PFSK-1 (cell line): ENCODE data around the gene SPEG.

Source experiments
- POLR2AphosphoS5 ChIP-seq: IDR thresholded peaks from 2 replicates; pipeline ENCODE4 v1.6.1; 2012; ENCODE audit warnings: low read depth, mild to moderate bottlenecking, control low read depth, low read length, moderate library complexity
- REST ChIP-seq, 2 experiments: IDR thresholded peaks; 2 replicates each; pipeline versions ENCODE4 v1.6.1 to v1.8.0; 2011 to 2012; ENCODE audit warnings: low read depth in 2 of 2, low read length in 2 of 2, control low read depth in 1 of 2, inconsistent platforms in 1 of 2, mild to moderate bottlenecking in 1 of 2, moderate library complexity in 1 of 2; ENCODE audit not compliant: insufficient read depth in 1 of 2
- SIN3A ChIP-seq: IDR thresholded peaks from 2 replicates; pipeline ENCODE4 v1.6.1; 2012; ENCODE audit warnings: mild to moderate bottlenecking, low read length, moderate library complexity, borderline replicate concordance; ENCODE audit not compliant: insufficient read depth

DNA sequence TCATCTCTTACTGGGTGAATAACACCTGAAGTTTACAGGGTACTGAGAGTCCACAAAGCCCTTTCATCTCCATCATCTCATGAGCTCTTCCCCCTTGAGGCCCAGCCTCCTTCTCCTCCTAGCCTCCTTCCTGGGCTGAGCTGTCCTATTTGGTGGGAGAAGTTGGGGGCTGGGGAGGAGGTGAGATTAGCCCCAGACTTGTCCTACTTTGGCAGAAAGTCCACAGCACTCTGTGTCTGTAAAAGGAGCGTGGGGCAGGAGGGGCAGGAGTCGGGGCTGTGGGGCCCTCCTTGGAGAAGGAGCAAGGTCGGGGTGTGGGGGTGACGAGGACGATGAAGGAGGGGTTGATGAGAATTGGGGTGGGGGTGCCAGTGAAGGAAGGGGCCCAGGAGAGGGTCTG lies 26.4 kb upstream of the SPEG start:
- TF ChIP-seq POLR2AphosphoS5 (no peak), SIN3A (no peak), REST (IDR thresholded peaks at IDR 0.05; ENCODE audit: insufficient read depth in 1 of 2, low read depth in 2 of 2, low read length in 2 of 2) (no peak)
